NCI-H1092 treated with DMSO at 0.1 percent for 48 hours (cell line): ENCODE data around the gene OPN1SW.
A peak's percentile ranks its signal among the peaks of the same experiment; 100 is the strongest.

ENCODE experiments used
- DNase-seq: peaks from one replicate; lab custom pipeline; 2025; lab: John Stamatoyannopoulos, UW

Gene OPN1SW

DNA sequence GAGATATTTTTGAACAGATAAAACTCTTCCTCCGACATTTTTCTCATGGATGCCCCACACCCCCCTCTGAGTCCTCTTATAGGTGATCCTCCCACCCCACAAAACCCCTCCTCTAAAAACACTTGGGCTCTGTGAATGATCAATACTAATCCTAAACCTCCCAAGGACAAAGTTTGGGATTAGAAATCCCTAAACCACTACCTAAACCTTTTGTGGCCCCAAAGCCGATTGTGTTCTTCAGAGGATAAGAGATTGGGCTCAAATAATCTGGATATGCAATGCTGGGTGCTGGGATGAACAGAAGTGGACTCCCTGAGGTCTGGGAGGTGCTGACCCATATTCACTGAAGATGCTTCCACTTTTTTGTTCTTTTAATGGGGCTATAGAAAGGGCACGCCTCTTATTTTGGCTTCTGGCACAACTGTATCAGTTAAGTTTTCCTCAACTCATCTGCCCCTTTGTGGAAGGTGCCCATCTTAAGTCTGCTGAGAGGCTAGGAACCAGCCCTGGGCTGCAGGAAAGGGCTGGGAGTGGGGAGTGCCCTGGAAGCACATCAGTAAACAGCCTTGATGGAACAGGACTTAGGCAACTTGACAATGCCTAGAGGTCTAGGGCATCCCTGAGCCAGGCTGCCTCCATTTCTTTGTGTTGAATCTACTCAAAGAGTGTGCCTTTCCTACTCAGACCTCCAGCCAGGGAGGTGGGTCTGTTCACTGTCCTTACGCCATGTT lies at the start of gene OPN1SW:
Gene OPN1SW, minus strand, starts transcription at position 51 of the 731 bp plus-strand sequence. Its CDS starts 13 bp downstream, at position 38.
- DNase-seq: no peak

- no peak for DNase-seq
Observed at GRCh38 chr7:128821724-128822123, 46.1 kb upstream of the OPN1SW start.

DNA sequence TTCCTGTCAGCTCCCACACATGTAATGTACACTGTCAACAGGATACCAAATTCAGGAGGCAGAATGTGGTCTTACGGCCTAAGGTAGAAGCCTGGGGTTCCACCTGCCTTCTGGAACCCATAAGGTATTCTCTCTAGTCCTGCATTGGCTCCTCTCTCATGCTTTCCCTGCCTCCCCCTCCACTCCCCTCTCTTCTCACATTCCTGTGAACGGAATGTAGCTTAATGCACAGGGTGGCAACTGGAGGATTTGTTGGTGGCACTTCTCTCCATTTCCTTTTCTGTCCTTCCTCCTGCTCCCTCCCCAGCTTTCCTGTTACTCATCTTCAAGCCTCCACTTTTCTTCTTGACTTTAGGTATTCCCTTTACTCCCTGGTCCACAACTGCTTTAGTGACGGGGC lies 43.1 kb upstream of the OPN1SW start:
- no peak for DNase-seq

DNA sequence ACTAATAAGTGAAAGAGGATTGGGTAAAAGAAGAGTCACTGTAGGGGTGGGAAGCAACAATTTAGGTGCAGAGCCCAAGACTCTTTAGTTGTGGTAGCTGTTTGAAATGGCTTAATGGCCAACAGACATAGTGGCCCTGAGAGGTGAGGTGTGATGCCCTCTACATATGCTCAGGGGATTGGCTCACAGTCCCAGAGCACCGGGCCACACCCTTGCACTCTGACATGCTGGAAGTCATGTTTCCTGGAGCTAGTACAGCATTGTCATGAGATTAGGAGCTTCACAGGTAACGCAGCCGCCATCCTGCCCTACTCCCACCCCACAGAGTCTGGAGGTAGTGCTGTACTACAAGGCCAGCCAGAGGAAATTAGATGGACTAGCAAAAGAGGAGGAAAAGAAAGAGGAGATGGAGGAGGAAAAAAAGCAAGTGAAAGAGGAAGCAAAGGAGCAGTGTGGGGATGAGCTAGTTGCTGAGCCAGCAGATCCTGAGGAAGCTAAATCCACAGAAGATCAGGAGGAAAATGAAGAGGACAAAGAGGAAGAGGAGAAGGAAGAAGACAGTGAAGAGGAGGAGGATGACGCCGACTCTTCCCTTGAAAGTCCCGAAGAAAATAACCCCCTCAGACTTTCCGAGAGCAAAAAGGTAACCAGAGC lies 39.8 kb upstream of the OPN1SW start:
- DNase-seq: no peak

DNA sequence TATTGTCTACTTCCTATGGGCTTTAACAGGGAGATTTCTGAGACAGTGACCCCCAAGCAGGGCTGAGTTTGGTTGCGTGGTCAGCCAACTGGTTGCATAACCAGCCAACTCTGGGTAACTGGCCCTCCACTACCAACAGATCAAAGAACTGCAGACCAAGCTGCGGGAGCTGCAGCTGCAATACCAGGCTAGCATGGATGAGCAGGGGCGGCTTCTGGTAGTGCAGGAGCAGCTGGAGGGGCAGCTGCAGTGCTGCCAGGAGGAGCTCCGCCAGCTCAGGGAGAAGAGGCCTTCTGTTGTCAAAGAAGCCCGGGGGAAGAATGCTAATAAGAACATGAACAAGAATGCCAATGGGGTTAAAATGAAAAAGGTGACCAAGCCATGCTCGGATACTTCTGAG lies 38.9 kb upstream of the OPN1SW start:
- DNase-seq: no peak

DNA sequence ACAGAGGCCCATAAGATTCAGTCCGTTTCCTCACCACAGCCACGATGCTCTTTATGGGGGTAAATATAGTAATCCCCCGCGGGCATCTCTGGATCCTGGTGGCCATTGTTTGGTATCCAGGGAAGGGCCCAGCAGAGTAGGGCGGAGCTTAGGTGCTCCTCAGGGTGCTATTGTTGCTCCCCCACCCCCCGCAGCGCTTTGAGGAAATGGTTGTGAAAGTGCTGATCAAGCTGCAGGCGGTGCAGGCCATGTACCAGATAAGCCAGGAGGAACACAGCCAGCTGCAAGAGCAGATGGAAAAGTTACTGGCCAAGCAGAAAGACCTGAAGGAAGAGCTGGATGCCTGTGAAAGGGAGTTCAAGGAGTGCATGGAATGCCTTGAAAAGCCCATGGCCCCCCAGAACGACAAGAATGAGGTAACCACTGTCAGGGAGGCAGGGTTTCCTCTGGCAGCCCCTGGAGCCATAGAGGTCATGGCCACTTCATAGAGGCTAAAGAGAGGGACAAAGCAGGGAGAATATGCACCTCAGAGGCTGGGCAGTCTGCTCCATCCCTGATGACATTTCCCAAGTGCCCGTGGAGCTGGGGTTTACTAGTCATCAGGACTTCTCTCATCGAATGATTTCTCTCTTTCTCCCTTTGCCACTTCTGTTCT lies 37.0 kb upstream of the OPN1SW start:
- peak; percentile 40 for DNase-seq

DNA sequence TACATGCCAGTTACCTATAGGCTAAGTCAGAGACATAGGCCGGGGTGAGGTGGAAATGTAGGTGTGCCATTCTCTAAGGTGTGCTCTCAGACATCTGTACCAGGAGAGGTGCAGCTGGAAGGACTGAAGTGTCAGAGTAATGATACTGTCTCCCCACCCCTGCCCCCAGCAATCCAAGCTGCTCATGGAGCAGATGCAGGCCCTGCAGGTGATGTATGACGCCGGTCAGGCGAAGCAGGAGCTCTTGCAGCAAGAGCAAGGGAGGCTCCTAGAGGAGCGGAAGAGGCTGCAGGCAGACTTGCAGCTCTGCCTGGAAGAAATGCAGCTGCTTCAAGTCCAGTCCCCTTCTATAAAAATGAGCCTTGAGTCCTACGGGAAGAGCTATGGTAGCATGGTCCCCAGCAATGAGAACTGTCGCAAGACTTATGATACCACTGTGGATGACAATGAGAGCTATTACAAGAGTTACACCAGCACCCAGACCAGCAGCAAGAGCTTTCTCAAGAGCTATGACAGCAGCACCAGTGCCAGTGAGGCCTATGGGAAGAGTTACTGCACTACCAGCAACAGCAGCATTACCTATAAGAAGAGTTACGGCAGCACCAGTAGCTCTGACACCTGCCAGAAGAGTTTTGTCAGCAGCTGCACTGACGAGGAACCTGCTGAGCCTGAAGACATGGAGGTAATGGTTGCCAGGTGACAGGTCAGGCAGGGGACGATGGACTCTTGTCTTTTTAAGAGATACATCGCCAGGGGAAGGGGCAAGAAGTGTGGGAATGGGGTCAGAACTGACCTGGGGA lies 36.2 kb upstream of the OPN1SW start:
- peak; percentile 26 for DNase-seq

DNA sequence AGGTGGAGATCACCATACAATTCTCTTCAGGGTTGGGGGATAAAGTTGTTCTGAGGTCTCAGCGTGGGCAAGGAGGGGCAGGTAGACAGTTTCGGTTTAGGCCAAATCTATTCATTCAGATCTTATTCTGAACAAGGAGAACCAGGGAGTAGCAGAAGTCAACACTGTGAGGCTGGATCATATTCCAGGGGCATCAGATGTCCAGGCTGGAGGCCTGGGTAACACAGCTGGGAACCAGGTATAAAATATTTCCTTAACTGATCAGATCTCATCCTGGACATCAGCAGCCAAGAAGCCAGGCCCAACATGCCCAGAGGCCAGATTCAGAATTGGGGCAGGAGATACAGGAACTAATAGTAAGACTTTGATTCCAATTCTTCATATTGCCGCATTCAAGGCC lies 35.4 kb upstream of the OPN1SW start:
- no peak for DNase-seq

DNA sequence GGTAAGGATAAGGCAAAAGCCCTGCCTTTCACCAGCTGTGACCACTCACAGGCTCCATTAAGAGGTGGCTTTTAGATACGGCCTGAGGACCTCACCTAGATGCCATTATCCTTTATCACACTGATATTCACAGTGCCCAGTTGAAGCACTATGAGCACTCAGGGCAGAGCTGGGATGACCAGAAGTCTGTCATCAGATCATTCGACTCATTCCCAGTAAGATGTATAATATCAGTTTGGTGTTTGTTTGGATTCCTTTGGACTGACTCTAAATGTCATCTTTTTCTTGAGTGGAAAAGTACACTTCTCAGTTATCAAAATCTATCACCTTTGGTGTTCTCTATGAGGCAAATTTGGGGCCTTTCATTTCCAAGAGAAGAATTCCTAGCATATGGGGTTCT lies 34.9 kb upstream of the OPN1SW start:
- no peak for DNase-seq

GRCh38 chr7:128809363-128809762 lies 33.8 kb upstream of the OPN1SW start:
- DNase-seq: no peak

DNA sequence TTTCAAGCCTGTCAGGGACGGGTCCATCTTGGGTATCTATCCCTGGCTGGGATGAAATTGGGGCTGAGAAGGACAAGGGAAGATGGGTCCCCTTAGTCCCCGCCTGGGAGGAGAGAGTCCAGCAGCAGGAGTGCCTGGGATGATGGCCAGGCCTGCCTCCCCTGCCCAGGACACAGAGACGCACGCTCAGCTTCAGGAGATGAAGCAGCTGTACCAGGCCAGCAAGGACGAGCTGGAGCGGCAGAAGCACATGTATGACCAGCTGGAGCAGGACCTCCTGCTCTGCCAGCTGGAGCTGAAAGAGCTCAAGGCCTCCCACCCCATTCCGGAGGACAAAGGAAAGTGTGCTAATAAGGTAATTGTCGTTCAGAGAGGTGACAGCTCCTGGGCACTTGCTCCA lies 31.6 kb upstream of the OPN1SW start:
- no peak for DNase-seq

GRCh38 chr7:128805225-128805624 lies 29.6 kb upstream of the OPN1SW start:
- DNase-seq: no peak

DNA sequence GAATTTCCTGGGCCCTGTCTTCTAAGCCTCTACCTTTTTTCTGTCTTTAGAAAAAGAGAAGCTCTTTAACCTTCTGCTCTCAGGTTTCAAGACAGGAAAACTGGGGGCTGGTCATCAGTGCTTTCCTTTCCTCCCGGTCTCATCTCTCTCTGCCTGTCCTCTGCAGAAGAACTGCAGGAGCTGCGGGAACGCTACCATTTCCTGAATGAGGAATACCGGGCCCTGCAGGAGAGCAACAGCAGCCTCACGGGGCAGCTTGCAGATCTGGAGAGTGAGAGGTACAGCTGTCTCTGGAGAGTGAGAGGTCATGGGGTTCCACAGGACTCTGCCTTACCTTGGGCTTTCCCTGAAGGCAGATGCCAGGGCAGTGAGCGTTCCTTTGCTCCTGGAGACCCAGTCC lies 28.9 kb upstream of the OPN1SW start:
- DNase-seq: no peak

GRCh38 chr7:128801667-128802418 lies 26.2 kb upstream of the OPN1SW start:
- no peak for DNase-seq

GRCh38 chr7:128801003-128801402 lies 25.4 kb upstream of the OPN1SW start:
- DNase-seq: no peak

DNA sequence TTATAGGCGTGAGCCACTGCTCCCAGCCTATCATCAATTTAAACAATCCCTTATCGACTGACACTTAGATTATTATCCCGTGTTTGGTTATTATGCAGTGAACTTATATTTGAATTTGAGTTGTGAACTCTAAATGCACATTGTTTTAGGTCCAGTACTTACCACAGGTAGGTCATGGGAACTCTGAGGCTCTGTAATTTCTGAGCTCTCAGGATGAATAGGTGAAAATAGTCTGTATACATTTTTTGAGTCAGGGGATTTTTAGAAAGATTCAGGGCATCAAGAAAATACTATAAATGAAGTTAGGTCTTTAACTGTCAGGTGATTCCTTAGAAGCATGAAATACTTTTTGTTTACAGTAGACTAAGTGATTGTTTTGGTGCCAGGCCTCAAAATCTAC lies 25.0 kb upstream of the OPN1SW start:
- no peak for DNase-seq

- no peak for DNase-seq
Observed at GRCh38 chr7:128799451-128799850, 23.9 kb upstream of the OPN1SW start.

DNA sequence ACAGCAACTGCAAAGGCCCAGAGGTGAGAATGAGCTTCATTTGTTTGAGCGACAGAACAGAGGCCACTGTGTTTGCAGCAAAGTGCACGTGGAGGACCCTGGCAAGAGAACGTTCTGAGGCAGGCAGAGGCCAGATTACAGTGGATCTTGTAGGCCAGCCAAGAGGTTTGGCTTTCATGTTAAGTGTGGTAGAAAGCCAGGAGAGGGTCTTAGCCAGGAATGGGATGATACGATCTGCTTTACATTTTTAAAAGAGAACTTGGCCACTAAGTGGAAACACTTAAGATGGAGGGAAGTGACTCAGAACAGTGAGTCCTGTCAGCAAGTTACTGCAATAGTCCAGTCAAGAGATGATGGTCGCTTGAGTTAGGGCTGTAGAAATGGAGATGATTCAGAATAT lies 20.7 kb upstream of the OPN1SW start:
- no peak for DNase-seq

GRCh38 chr7:128795129-128795528 lies 19.5 kb upstream of the OPN1SW start:
- DNase-seq: no peak

GRCh38 chr7:128794436-128794835 lies 18.8 kb upstream of the OPN1SW start:
- DNase-seq: no peak

DNA sequence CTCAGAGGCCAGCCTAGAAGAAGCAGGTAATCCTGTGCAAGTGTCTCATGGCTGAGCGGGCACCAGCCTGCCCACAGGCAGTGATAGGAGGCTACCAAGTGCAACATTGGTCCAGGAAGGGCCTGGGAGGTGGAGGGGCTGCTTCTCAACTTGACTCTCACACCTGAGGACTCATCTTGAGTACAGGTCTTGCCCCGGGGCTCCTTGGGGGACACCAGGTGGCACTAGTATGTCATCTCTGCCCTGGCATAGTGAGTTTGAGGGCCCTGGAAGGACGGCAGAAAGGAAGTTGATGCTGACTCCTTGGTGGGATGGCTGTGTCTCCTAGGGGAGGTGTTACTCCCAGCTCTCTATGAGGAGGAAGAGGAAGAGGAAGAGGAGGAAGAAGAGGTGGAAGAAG lies 18.4 kb upstream of the OPN1SW start:
- DNase-seq: no peak

GRCh38 chr7:128793181-128793547 lies 17.6 kb upstream of the OPN1SW start:
- DNase-seq: no peak
